Loucy (cell line): ENCODE measurements around the gene DCDC1.

Experiments
- H2AFZ ChIP-seq: fragments of 200-600 bp; sonication (generic); 2 replicates; pipeline ENCODE4 v1.6.0; 2016; ENCODE audit warnings: antibody characterized with exemption, mild to moderate bottlenecking, low read length, moderate library complexity
- H3F3A ChIP-seq: fragments of 200-600 bp; 2 replicates; pipeline ENCODE4 v1.6.0; 2016; ENCODE audit warnings: antibody characterized with exemption, low read depth, mild to moderate bottlenecking
- H3K27me3 ChIP-seq: fragments of 200-600 bp; sonication (generic); 2 replicates; pipeline ENCODE4 v1.6.1; 2014; ENCODE audit warnings: low read length, mild to moderate bottlenecking; ENCODE audit not compliant: insufficient read depth, poor library complexity, severe bottlenecking
- H3K36me3 ChIP-seq: fragments of 200-600 bp; sonication (generic); 2 replicates; pipeline ENCODE4 v1.6.1; 2016; ENCODE audit warnings: low read length; ENCODE audit not compliant: insufficient read depth
- H3K4me1 ChIP-seq: fragments of 200-600 bp; sonication (generic); 2 replicates; pipeline ENCODE4 v1.5.1; 2014; ENCODE audit warnings: low read length, mild to moderate bottlenecking; ENCODE audit not compliant: insufficient read depth, poor library complexity, severe bottlenecking
- H3K4me2 ChIP-seq: fragments of 200-600 bp; sonication (generic); 2 replicates; pipeline ENCODE4 v1.6.0; 2014; ENCODE audit warnings: antibody characterized with exemption, low read length, low read depth, mild to moderate bottlenecking; ENCODE audit not compliant: poor library complexity, severe bottlenecking
- H3K4me3 ChIP-seq: fragments of 200-600 bp; sonication (generic); 2 replicates; pipeline ENCODE4 v1.5.1; 2014; ENCODE audit warnings: low read length, mild to moderate bottlenecking, mixed read lengths; ENCODE audit not compliant: poor library complexity, severe bottlenecking
- H3K79me2 ChIP-seq: fragments of 200-600 bp; sonication (generic); 2 replicates; pipeline ENCODE4 v1.6.1; 2014; ENCODE audit warnings: low read length; ENCODE audit not compliant: insufficient read depth
- H3K9ac ChIP-seq: fragments of 200-600 bp; sonication (generic); 2 replicates; pipeline ENCODE4 v1.6.0; 2014; ENCODE audit warnings: mild to moderate bottlenecking, low read depth, low read length, moderate library complexity; ENCODE audit not compliant: poor library complexity, severe bottlenecking
- H3K9me2 ChIP-seq: fragments of 200-600 bp; sonication (generic); replicated peaks from 2 replicates; pipeline ENCODE4 v1.6.1; 2016; ENCODE audit warnings: low read depth, low read length, mixed read lengths
- H3K9me3 ChIP-seq: fragments of 200-600 bp; sonication (generic); 2 replicates; pipeline ENCODE4 v1.6.1; 2014; ENCODE audit warnings: mild to moderate bottlenecking, antibody characterized with exemption, low read length, low read depth; ENCODE audit not compliant: insufficient read depth
- H4K20me1 ChIP-seq: fragments of 200-600 bp; sonication (generic); 2 replicates; pipeline ENCODE4 v1.6.0; 2014; ENCODE audit warnings: antibody characterized with exemption, low read length, mild to moderate bottlenecking; ENCODE audit not compliant: insufficient read depth, poor library complexity, severe bottlenecking
- CTCF ChIP-seq: fragments of 200-600 bp; sonication (generic); conservative IDR thresholded peaks from 2 replicates; pipeline ENCODE4 v1.5.1; 2014; ENCODE audit warnings: mild to moderate bottlenecking, antibody characterized with exemption, low read length
- EZH2phosphoT487 ChIP-seq: fragments of 200-600 bp; IDR thresholded peaks from 2 replicates; pipeline ENCODE4 v1.6.1; 2018; ENCODE audit warnings: antibody characterized with exemption, mild to moderate bottlenecking, moderate library complexity, borderline replicate concordance

DCDC1 gene

GRCh38 chr11:30876663-30877396, 492.7 kb downstream of the DCDC1 start:
- H2AFZ ChIP-seq, result no peak overlapping the region
- H3F3A ChIP-seq, result no peaks in the 10 kb centered on the region
- no peaks in the 10 kb centered on the region for H3K9me2 ChIP-seq
- no peaks in the 10 kb centered on the region for H3K79me2 ChIP-seq
- TF ChIP-seq CTCF, result no peak
- no peak for TF ChIP-seq EZH2phosphoT487
- no peak overlapping the region for H3K9ac ChIP-seq
- no peak overlapping the region for H3K4me3 ChIP-seq
- H3K27me3 ChIP-seq, result no peaks in the 10 kb centered on the region
- no peaks in the 10 kb centered on the region for H3K36me3 ChIP-seq
- no peak overlapping the region for H3K4me2 ChIP-seq
- H3K4me1 ChIP-seq, result no peaks in the 10 kb centered on the region
- H3K9me3 ChIP-seq, result no peaks in the 10 kb centered on the region
- no peaks in the 10 kb centered on the region for H4K20me1 ChIP-seq

GRCh38 chr11:30876228-30876627, 493.3 kb downstream of the DCDC1 start:
- H3K27me3 ChIP-seq, result no peaks in the 10 kb centered on the region
- no peaks in the 10 kb centered on the region for H3K9me2 ChIP-seq
- H3K4me3 ChIP-seq, result no peak overlapping the region
- H3K9me3 ChIP-seq, result no peaks in the 10 kb centered on the region
- H3K4me1 ChIP-seq, result no peaks in the 10 kb centered on the region
- no peaks in the 10 kb centered on the region for H3F3A ChIP-seq
- no peak overlapping the region for H3K4me2 ChIP-seq
- TF ChIP-seq CTCF (no peak), EZH2phosphoT487 (no peak)
- H3K36me3 ChIP-seq, result no peaks in the 10 kb centered on the region
- no peak overlapping the region for H2AFZ ChIP-seq
- H4K20me1 ChIP-seq, result no peaks in the 10 kb centered on the region
- H3K79me2 ChIP-seq, result no peaks in the 10 kb centered on the region
- H3K9ac ChIP-seq, result no peak overlapping the region

GRCh38 chr11:30875806-30876205, 493.7 kb downstream of the DCDC1 start:
- no peaks in the 10 kb centered on the region for H3K27me3 ChIP-seq
- no peak overlapping the region for H3K4me2 ChIP-seq

More at GRCh38 chr11:30875806-30876205, 493.7 kb downstream of the DCDC1 start:
- H4K20me1 ChIP-seq, result no peaks in the 10 kb centered on the region
- H3K9me2 ChIP-seq, result no peaks in the 10 kb centered on the region
- TF ChIP-seq EZH2phosphoT487 (no peak), CTCF (no peak)
- H3K36me3 ChIP-seq, result no peaks in the 10 kb centered on the region
- no peak overlapping the region for H3K4me3 ChIP-seq
- no peaks in the 10 kb centered on the region for H3K4me1 ChIP-seq
- no peak overlapping the region for H3K9ac ChIP-seq
- H2AFZ ChIP-seq, result no peak overlapping the region
- no peaks in the 10 kb centered on the region for H3F3A ChIP-seq
- no peaks in the 10 kb centered on the region for H3K9me3 ChIP-seq
- H3K79me2 ChIP-seq, result no peaks in the 10 kb centered on the region
